HEK293 (cell line): Measurements from ENCODE around the gene HK2.

Source experiments
- CTCF ChIA-PET: fragments of 350-600 bp; formaldehyde crosslinking; extraction: SDS; loops from one replicate; lab custom pipeline; 2021; ENCODE audit warnings: antibody characterized with exemption; lab: Yijun Ruan, JAX
- POLR2A ChIA-PET: fragments of 300-600 bp; formaldehyde crosslinking; extraction: SDS; loops from one replicate; lab custom pipeline; 2020; ENCODE audit warnings: antibody characterized with exemption, inconsistent platforms; lab: Yijun Ruan, JAX
- H3K27ac ChIP-seq: fragments of 200-500 bp; sonication (Bioruptor generic); 2 replicates; pipeline ENCODE4 v1.5.1; 2014; ENCODE audit warnings: low read depth, low read length, control low read depth, inconsistent platforms; ENCODE audit errors: extremely low read depth
- H3K36me3 ChIP-seq, 2 experiments: fragments of 200-500 bp in 1 of 2; sonication (Bioruptor generic) in 1 of 2; 1 replicate in 1 of 2; 2 replicates in 1 of 2; pipeline ENCODE4 v1.5.1; 2014 to 2017; ENCODE audit warnings: inconsistent platforms in 2 of 2, low read length in 2 of 2; ENCODE audit not compliant: control insufficient read depth in 2 of 2, insufficient read depth in 1 of 2
- H3K4me1 ChIP-seq: fragments of 200-500 bp; sonication (Bioruptor generic); 2 replicates; pipeline ENCODE4 v1.5.1; 2014; ENCODE audit warnings: mild to moderate bottlenecking, low read length, inconsistent platforms; ENCODE audit not compliant: control insufficient read depth, insufficient read depth
- H3K4me3 ChIP-seq: 2 replicates; pipeline ENCODE4 v1.5.1; 2011; ENCODE audit warnings: low read depth, mild to moderate bottlenecking, control low read depth, low read length, moderate library complexity
- H3K9me3 ChIP-seq: fragments of 200-500 bp; sonication (Bioruptor generic); 2 replicates; pipeline ENCODE4 v1.5.1; 2014; ENCODE audit warnings: low read depth, low read length, inconsistent platforms; ENCODE audit not compliant: control insufficient read depth, insufficient read depth
- KLF1 ChIP-seq: fragments of 450-650 bp; formaldehyde crosslinking; IDR thresholded peaks from 2 replicates; pipeline ENCODE4 v1.5.1; 2016; ENCODE audit warnings: missing biosample characterization, missing genetic modification characterization
- MZF1 ChIP-seq: fragments of 450-650 bp; formaldehyde crosslinking; IDR thresholded peaks from 2 replicates; pipeline ENCODE4 v1.5.1; 2017; ENCODE audit warnings: missing biosample characterization, missing genetic modification characterization, borderline replicate concordance
- PRDM1 ChIP-seq: fragments of 450-650 bp; formaldehyde crosslinking; IDR thresholded peaks from 2 replicates; pipeline ENCODE4; 2016; ENCODE audit warnings: missing biosample characterization, missing genetic modification characterization
- PRDM10 ChIP-seq: fragments of 450-650 bp; formaldehyde crosslinking; IDR thresholded peaks from 2 replicates; pipeline ENCODE4 v1.5.1; 2016; ENCODE audit warnings: missing biosample characterization, missing genetic modification characterization
- SP2 ChIP-seq: fragments of 450-650 bp; formaldehyde crosslinking; IDR thresholded peaks from 2 replicates; pipeline ENCODE4 v1.5.1; 2016; ENCODE audit warnings: missing biosample characterization, missing genetic modification characterization
- ZBTB17 ChIP-seq: fragments of 450-650 bp; formaldehyde crosslinking; IDR thresholded peaks from 2 replicates; pipeline ENCODE4 v1.5.1; 2016; ENCODE audit warnings: missing biosample characterization, missing genetic modification characterization
- ZBTB44 ChIP-seq: fragments of 450-650 bp; IDR thresholded peaks from 2 replicates; pipeline ENCODE4 v1.5.1; 2018; ENCODE audit warnings: missing biosample characterization, mild to moderate bottlenecking, missing genetic modification characterization
- ZBTB6 ChIP-seq: fragments of 450-650 bp; formaldehyde crosslinking; IDR thresholded peaks from 2 replicates; pipeline ENCODE4 v1.5.1; 2017; ENCODE audit warnings: missing biosample characterization, missing genetic modification characterization
- ZFP37 ChIP-seq: fragments of 450-650 bp; formaldehyde crosslinking; IDR thresholded peaks from 2 replicates; pipeline ENCODE4 v1.5.1; 2016; ENCODE audit warnings: missing biosample characterization, missing genetic modification characterization
- ZIC2 ChIP-seq: fragments of 450-650 bp; formaldehyde crosslinking; IDR thresholded peaks from 2 replicates; pipeline ENCODE4 v1.5.1; 2016; ENCODE audit warnings: missing biosample characterization, missing genetic modification characterization
- ZNF10 ChIP-seq: fragments of 450-650 bp; formaldehyde crosslinking; IDR thresholded peaks from 2 replicates; pipeline ENCODE4 v1.5.1; 2017; ENCODE audit warnings: missing biosample characterization, missing genetic modification characterization
- ZNF112 ChIP-seq: fragments of 450-650 bp; formaldehyde crosslinking; IDR thresholded peaks from 2 replicates; pipeline ENCODE4 v1.5.0; 2017; ENCODE audit warnings: missing biosample characterization, missing genetic modification characterization
- ZNF121 ChIP-seq: fragments of 450-650 bp; formaldehyde crosslinking; IDR thresholded peaks from 2 replicates; pipeline ENCODE4 v1.5.1; 2016; ENCODE audit warnings: missing biosample characterization, missing genetic modification characterization
- ZNF138 ChIP-seq: fragments of 450-650 bp; formaldehyde crosslinking; IDR thresholded peaks from 2 replicates; pipeline ENCODE4 v1.5.1; 2016; ENCODE audit warnings: missing biosample characterization, missing genetic modification characterization, borderline replicate concordance
- ZNF239 ChIP-seq: fragments of 450-650 bp; formaldehyde crosslinking; IDR thresholded peaks from 2 replicates; pipeline ENCODE4 v1.5.1; 2016; ENCODE audit warnings: missing biosample characterization, missing genetic modification characterization
- ZNF341 ChIP-seq: fragments of 450-650 bp; formaldehyde crosslinking; IDR thresholded peaks from 2 replicates; pipeline ENCODE4; 2016; ENCODE audit warnings: low read depth, missing biosample characterization, missing genetic modification characterization
- ZNF530 ChIP-seq: fragments of 450-650 bp; formaldehyde crosslinking; IDR thresholded peaks from 2 replicates; pipeline ENCODE4 v1.5.1; 2016; ENCODE audit warnings: low read depth, missing biosample characterization, missing genetic modification characterization
- ZNF792 ChIP-seq: fragments of 450-650 bp; formaldehyde crosslinking; IDR thresholded peaks from 2 replicates; pipeline ENCODE4 v1.5.1; 2016; ENCODE audit warnings: missing biosample characterization, missing genetic modification characterization
- TF ChIP-seq, protein P1 (sequence below): fragments of 450-650 bp; formaldehyde crosslinking; IDR thresholded peaks from 2 replicates; pipeline ENCODE4 v1.5.1; 2016; ENCODE audit warnings: missing biosample characterization, missing genetic modification characterization
- TF ChIP-seq, protein P2 (sequence below): fragments of 450-650 bp; formaldehyde crosslinking; IDR thresholded peaks from 2 replicates; pipeline ENCODE4 v1.5.1; 2016; ENCODE audit warnings: missing biosample characterization, missing genetic modification characterization
- TF ChIP-seq, protein P3 (sequence below): fragments of 450-650 bp; formaldehyde crosslinking; IDR thresholded peaks from 2 replicates; pipeline ENCODE4 v1.5.1; 2016; ENCODE audit warnings: missing biosample characterization, missing genetic modification characterization
- TF ChIP-seq, protein P4 (sequence below): fragments of 450-650 bp; formaldehyde crosslinking; IDR thresholded peaks from 2 replicates; pipeline ENCODE4; 2016; ENCODE audit warnings: missing biosample characterization, missing genetic modification characterization

Gene HK2

GRCh38 chr2:74822771-74823566 lies 11.0 kb upstream of the HK2 start:
- H3K9me3 ChIP-seq = no peaks in the 10 kb centered on the region
- ChIA-PET CTCF (interaction anchor here (0.7 to 2.2 kb wide), 3 partner anchors 14 to 108 kb away, joined by 3 to 6 read pairs (median 3); no protein-coding TSS in a partner anchor), POLR2A (no interaction called here)
- H3K4me1 ChIP-seq = no peaks in the 10 kb centered on the region
- TF ChIP-seq ZFP37 (tag by site-specific recombination) (no peak), MZF1 (tag by site-specific recombination) (no peak), ZIC2 (peak; percentile 60), SP2 (no peak), PRDM10 (tag by site-specific recombination) (peak; percentile 35; the same call in 1 of the 2 replicates), ZBTB6 (tag by site-specific recombination) (peak; percentile 38; the same call in 1 of the 2 replicates), PRDM1 (no peak), ZNF121 (tag by site-specific recombination) (no peak), ZNF239 (tag by site-specific recombination) (no peak), ZNF341 (tag by site-specific recombination) (no peak)
- TF ChIP-seq, protein P1, sequence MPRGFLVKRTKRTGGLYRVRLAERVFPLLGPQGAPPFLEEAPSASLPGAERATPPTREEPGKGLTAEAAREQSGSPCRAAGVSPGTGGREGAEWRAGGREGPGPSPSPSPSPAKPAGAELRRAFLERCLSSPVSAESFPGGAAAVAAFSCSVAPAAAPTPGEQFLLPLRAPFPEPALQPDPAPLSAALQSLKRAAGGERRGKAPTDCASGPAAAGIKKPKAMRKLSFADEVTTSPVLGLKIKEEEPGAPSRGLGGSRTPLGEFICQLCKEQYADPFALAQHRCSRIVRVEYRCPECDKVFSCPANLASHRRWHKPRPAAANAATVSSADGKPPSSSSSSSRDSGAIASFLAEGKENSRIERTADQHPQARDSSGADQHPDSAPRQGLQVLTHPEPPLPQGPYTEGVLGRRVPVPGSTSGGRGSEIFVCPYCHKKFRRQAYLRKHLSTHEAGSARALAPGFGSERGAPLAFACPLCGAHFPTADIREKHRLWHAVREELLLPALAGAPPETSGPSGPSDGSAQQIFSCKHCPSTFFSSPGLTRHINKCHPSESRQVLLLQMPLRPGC (tag by site-specific recombination) = no peak
- TF ChIP-seq, protein P2, sequence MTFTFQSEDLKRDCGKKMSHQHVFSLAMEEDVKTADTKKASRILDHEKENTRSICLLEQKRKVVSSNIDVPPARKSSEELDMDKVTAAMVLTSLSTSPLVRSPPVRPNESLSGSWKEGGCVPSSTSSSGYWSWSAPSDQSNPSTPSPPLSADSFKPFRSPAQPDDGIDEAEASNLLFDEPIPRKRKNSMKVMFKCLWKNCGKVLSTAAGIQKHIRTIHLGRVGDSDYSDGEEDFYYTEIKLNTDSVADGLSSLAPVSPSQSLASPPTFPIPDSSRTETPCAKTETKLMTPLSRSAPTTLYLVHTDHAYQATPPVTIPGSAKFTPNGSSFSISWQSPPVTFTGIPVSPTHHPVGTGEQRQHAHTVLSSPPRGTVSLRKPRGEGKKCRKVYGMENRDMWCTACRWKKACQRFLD (tag by site-specific recombination) = no peak
- no peak overlapping the region for H3K27ac ChIP-seq
- no peaks in the 10 kb centered on the region for H3K36me3 ChIP-seq
- H3K4me3 ChIP-seq = no peak overlapping the region

DNA sequence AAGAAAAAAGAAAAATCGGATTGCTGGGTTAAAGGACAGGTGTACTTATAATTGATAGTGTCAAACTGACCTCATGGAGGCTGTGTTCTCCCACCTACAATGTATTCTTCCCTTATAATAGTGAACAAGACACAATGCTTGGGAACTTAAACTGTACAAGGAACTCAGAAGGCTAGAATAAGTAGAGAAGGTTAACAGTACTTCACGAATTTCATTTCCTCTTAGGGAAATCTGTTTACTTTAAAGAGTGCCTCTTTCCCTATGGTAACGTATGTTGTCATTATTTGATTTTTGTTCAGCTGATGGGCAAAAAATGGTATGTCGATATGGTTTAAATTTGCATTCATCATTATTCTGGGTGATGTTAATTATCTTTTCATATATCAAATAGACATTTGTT lies 9.2 kb upstream of the HK2 start:
- no peaks in the 10 kb centered on the region for H3K36me3 ChIP-seq
- ChIA-PET CTCF (interaction anchor here (0.6 kb wide), 1 partner anchor 53 kb away, joined by 4 read pairs; no protein-coding TSS in a partner anchor), POLR2A (no interaction called here)
- no peaks in the 10 kb centered on the region for H3K9me3 ChIP-seq
- no peak overlapping the region for H3K4me3 ChIP-seq
- H3K27ac ChIP-seq = no peak overlapping the region
- no peaks in the 10 kb centered on the region for H3K4me1 ChIP-seq
- TF ChIP-seq, protein P3, sequence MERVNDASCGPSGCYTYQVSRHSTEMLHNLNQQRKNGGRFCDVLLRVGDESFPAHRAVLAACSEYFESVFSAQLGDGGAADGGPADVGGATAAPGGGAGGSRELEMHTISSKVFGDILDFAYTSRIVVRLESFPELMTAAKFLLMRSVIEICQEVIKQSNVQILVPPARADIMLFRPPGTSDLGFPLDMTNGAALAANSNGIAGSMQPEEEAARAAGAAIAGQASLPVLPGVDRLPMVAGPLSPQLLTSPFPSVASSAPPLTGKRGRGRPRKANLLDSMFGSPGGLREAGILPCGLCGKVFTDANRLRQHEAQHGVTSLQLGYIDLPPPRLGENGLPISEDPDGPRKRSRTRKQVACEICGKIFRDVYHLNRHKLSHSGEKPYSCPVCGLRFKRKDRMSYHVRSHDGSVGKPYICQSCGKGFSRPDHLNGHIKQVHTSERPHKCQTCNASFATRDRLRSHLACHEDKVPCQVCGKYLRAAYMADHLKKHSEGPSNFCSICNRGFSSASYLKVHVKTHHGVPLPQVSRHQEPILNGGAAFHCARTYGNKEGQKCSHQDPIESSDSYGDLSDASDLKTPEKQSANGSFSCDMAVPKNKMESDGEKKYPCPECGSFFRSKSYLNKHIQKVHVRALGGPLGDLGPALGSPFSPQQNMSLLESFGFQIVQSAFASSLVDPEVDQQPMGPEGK (tag by site-specific recombination) = no peak
- no peak for TF ChIP-seq ZNF530 (tag by site-specific recombination)
- no peak for TF ChIP-seq ZBTB44 (tag by site-specific recombination)
- TF ChIP-seq KLF1 (tag by site-specific recombination) = no peak
- TF ChIP-seq ZNF10 (tag by site-specific recombination) = no peak
- TF ChIP-seq ZNF792 (tag by site-specific recombination) = no peak
- TF ChIP-seq, protein P4, sequence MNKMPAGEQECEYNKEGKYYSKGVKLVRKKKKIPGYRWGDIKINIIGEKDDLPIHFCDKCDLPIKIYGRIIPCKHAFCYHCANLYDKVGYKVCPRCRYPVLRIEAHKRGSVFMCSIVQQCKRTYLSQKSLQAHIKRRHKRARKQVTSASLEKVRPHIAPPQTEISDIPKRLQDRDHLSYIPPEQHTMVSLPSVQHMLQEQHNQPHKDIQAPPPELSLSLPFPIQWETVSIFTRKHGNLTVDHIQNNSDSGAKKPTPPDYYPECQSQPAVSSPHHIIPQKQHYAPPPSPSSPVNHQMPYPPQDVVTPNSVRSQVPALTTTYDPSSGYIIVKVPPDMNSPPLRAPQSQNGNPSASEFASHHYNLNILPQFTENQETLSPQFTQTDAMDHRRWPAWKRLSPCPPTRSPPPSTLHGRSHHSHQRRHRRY = no peak
- no peak for TF ChIP-seq ZNF138 (tag by site-specific recombination)
- no peak for TF ChIP-seq ZBTB17 (tag by site-specific recombination)
- TF ChIP-seq ZNF112 = no peak
